Amniotic stem cell (primary cell): Measurements from ENCODE around the gene BHLHE40.

Source experiments
- DNase-seq: peaks from one replicate; lab custom pipeline; 2025; lab: John Stamatoyannopoulos, UW

The BHLHE40 gene

DNA sequence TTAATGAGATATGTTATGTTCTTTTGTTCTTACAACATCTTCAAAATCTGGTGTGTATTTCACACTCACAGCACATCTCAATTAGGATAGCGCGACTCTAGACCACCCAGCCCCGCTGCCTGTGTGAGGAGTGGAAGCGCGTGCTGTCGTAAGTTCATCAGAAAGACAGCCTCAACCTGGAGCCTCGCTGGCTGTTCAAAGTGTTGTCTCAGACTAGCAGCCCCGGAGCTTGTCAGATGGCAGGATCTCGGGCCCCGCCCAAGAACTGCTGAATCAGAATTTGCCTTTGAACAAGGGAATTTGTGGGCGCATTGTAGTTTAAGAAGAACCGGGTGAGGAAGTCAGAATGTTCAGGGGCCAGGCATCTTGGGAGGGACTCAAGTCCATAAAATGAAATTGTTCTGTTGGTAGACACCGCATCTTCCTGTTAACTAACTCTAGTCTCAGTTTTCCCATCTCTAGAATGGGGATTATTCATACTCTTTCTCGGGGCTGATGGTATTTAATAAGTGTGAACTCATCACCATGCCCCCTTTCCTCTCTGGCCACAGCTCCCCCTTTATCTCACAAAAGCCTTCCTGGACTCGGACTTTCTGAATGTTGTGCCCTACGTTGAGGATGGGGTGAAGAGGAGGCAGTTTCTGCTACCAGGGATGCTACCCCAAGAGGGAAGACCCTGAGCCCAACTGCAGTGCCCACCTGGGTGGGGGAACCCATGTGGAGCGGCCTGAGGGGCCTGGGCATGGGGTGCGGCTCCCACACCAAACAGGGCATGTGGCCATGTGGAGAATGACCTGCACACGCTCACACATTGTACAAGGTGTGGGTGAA lies 40.4 kb downstream of the BHLHE40 start:
- no peak for DNase-seq

- no peak for DNase-seq
Measured at GRCh38 chr3:5020242-5020722, 41.0 kb downstream of the BHLHE40 start.

- peak; percentile 9 for DNase-seq
Measured at GRCh38 chr3:5021116-5022092, 42.2 kb downstream of the BHLHE40 start.

GRCh38 chr3:5022187-5022965 lies 43.1 kb downstream of the BHLHE40 start:
- DNase-seq, result no peak

GRCh38 chr3:5022966-5023776 lies 43.9 kb downstream of the BHLHE40 start:
- DNase-seq, result peak; percentile 52

DNA sequence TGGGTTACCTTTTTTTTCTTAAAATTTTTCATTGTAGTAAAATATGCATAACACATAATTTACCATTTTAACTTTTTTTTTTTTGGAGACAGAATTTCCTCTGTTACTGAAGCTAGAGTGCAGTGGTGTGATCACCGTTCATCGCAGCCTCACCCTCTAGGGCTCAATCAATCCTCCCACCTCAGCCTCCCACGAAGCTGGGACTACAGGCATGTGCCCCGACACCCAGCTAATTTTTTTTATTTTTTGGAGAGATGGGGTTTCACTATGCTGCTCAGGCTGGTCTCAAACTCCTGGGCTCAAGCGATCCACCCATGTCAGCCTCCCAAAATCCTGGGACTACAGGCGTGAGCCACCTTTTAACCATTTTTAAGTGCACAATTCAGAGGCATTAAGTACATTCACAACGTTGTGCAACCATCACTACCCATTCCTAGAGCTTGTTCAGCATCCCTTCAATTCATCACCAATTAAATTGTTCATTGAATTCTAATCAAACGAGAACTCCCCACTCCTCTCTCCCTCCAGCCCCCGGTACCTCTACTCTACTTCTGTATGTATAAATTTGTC lies 44.6 kb downstream of the BHLHE40 start:
- no peak for DNase-seq

GRCh38 chr3:5026046-5026362 lies 46.8 kb downstream of the BHLHE40 start:
- no peak for DNase-seq

GRCh38 chr3:5029715-5030114 lies 50.5 kb downstream of the BHLHE40 start:
- DNase-seq, result no peak

GRCh38 chr3:5030152-5030551 lies 50.9 kb downstream of the BHLHE40 start:
- DNase-seq, result no peak

DNA sequence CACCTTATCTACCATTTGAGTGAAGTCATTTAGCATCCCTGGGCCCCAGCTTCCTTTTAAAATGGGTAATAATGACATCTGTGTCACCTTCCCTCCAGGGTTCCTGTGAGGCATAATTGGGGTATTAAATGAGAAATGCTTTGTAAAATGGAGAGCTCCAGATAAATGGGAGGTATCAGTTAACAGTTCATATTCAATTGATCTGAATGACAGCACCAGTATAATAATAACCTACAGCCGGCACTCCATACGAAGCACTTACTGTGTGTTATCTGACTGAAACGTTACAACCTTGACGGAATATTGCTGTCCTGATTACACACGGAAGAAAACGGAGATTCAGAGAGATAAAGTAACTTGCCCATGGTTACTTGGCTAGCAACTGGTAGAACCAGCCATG lies 53.6 kb downstream of the BHLHE40 start:
- no peak for DNase-seq
